HG02588 (cell line): ENCODE measurements around the gene PCDHA1.

Source experiments
- ATAC-seq: cut with Tn5 transposase; IDR thresholded peaks from one replicate; pipeline ENCODE4 v1.9.1; 2021; ENCODE audit warnings: mild to moderate bottlenecking, moderate library complexity; ENCODE audit not compliant: unreplicated experiment

PCDHA1 gene

DNA sequence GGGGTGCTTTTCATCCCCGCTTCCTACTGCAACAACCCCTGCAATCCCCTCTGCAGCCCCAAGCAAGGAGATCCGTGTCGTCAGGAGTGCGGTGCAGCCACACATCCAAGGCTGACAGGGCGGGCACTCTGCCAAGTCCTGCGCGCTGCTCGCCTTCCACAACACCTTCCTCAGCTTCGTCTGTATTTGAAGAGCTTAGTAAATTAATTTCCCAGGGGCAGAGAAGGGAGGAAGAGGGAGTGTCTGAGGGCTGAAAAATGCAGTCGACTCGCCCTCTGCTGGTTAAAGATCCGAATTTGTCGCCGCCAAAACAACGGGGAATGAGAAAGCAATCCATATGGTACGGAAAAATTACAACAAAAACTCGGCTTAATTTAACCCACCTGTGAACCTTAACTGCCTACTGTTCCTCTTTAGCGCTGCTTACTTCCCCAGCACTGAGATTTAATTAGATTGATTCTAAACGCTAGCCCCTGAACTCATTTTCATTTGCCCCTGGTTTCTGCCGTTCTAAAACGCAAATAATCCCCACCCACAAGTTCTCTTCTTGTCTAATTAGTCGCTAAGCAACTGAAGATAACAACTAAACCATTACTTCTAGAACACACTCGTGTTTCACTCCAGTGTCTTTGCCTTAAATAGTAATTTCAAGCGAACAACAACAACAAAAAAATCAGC, 254.3 kb downstream of the PCDHA1 start:
- ATAC-seq = no peak

DNA sequence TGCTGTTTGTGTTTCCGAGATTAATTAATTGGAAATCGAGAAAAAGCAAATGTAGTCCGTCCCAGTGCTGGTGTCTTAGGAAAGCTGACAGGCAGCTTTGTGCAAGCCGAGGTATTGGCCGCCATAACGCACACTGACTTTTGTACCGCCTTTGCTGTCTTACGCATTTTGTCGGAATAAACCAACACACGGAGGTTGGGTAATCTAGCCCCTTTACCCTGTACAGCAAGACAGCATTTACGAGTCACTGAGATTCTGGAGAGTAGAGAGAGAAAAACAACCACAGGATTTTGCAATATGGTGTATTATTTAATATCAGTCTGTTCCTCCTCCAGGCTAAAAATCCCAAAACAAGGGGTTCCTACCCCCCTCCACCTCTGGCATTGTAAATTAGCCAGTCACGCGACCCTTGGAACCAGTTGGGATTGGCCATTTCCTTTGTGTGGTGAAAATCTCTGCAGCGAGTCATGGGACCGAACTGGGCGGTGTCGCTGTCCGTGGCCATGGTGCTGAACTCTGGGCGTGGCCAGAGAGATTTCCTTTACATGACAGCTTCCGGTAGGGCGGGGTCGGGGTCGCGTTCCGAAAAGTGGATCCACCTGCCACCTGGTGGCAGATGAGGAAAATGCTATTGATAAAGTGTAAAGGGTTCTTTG, 255.0 kb downstream of the PCDHA1 start:
- no peak for ATAC-seq

DNA sequence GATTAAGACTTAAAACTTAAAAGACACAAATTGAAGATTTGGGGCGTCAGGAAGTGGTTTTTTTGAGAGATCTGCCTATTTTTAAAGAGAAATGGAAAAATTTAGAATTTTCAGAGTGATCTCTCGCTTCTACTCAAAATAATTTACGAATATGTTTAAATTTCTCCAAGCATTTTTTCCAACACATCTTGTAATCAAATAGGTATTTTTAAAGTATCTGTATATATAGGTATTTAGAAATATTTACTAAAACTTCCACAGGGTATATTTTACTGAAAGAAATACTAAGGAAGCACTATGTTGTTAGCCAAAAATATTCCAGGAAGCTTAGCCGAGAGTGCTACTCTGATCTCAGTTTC, 255.5 kb downstream of the PCDHA1 start:
- ATAC-seq = no peak

GRCh38 chr5:141042555-141042954, 256.6 kb downstream of the PCDHA1 start:
- ATAC-seq = no peak

DNA sequence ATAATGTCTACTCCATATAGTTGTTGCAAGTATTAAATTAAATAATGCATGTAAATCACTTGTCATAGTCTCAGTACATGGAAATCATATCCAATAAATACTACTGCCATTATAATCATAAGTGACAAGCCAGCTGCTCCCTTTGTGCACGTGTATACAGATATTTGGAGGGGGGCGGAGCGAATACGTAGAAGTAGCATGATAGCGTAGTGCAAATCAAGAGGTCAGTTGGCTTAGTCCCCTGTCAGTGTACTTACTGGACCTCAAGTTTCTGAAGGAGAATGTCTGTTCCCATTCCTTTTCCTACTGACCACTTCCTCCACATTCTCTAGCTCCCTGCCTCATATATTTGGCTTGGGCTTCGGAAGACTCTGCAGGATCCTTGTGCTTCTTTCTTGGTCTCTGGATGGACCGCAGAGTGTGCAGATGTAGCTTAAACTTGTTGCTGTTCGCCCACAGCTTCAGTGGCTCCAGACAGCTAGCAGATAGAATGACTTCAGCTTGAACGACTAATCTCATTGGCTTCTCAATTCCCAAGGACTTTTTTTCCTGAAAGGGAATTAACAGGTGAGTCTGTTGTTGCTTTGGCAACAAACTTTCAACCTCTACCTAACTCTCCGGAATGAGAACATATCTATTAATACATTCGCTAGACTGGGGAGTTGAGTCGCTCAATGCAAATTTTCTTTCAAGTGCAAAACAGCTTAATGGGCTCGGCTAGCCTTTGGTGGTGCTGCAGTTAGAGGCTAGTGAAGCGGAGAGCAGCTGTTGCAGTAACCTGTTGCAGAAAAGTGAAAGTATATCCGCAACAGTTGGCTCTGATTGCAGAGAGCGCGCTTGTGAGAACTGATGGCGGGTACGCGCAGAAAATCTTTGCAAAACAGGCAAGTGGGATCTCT, 264.9 kb downstream of the PCDHA1 start, which contains the start of gene PCDHB1:
Gene PCDHB1 (plus strand): TSS at position 753 of the 899 bp plus-strand sequence. CDS start 97 bp downstream, at position 850.
- ATAC-seq = no peak

GRCh38 chr5:141051521-141051866, 265.6 kb downstream of the PCDHA1 start:
- ATAC-seq = no peak
